GM19324 (cell line): Measurements from ENCODE around the gene AXIN2.

Source experiments
- ATAC-seq: cut with Tn5 transposase; IDR thresholded peaks from one replicate; pipeline ENCODE4 v1.9.1; 2021; ENCODE audit warnings: mild to moderate bottlenecking, moderate library complexity; ENCODE audit not compliant: unreplicated experiment, low FRiP score

AXIN2 gene

GRCh38 chr17:65556014-65556909, 5.2 kb downstream of the AXIN2 start:
- no peak for ATAC-seq

- no peak for ATAC-seq
Observed at GRCh38 chr17:65554553-65555223, 6.8 kb downstream of the AXIN2 start.

GRCh38 chr17:65553646-65554552, 7.5 kb downstream of the AXIN2 start:
- ATAC-seq = no peak

GRCh38 chr17:65553009-65553645, 8.3 kb downstream of the AXIN2 start:
- no peak for ATAC-seq

- no peak for ATAC-seq
Observed at GRCh38 chr17:65552214-65552613, 9.2 kb downstream of the AXIN2 start.

GRCh38 chr17:65551267-65552040, 10.0 kb downstream of the AXIN2 start:
- ATAC-seq = no peak

- no peak for ATAC-seq
Observed at GRCh38 chr17:65550758-65551157, 10.7 kb downstream of the AXIN2 start.

GRCh38 chr17:65550075-65550662, 11.3 kb downstream of the AXIN2 start:
- no peak for ATAC-seq

- no peak for ATAC-seq
Observed at GRCh38 chr17:65548269-65548969, 13.0 kb downstream of the AXIN2 start.

GRCh38 chr17:65547253-65547670, 14.2 kb downstream of the AXIN2 start:
- ATAC-seq = no peak

- ATAC-seq = no peak
Observed at GRCh38 chr17:65546579-65546978, 14.9 kb downstream of the AXIN2 start.

- ATAC-seq = no peak
Observed at GRCh38 chr17:65545705-65546523, 15.5 kb downstream of the AXIN2 start.

- no peak for ATAC-seq
Observed at GRCh38 chr17:65544672-65545071, 16.8 kb downstream of the AXIN2 start.

GRCh38 chr17:65542610-65543009, 18.8 kb downstream of the AXIN2 start:
- ATAC-seq = no peak

GRCh38 chr17:65542067-65542466, 19.4 kb downstream of the AXIN2 start:
- no peak for ATAC-seq

GRCh38 chr17:65541453-65541852, 20.0 kb downstream of the AXIN2 start:
- no peak for ATAC-seq

- no peak for ATAC-seq
Observed at GRCh38 chr17:65539630-65540266, 21.7 kb downstream of the AXIN2 start.
